Measurements from ENCODE around the gene TEX22.
A peak's percentile ranks its signal among the peaks of the same experiment; 100 is the strongest.

The TEX22 gene

DNA sequence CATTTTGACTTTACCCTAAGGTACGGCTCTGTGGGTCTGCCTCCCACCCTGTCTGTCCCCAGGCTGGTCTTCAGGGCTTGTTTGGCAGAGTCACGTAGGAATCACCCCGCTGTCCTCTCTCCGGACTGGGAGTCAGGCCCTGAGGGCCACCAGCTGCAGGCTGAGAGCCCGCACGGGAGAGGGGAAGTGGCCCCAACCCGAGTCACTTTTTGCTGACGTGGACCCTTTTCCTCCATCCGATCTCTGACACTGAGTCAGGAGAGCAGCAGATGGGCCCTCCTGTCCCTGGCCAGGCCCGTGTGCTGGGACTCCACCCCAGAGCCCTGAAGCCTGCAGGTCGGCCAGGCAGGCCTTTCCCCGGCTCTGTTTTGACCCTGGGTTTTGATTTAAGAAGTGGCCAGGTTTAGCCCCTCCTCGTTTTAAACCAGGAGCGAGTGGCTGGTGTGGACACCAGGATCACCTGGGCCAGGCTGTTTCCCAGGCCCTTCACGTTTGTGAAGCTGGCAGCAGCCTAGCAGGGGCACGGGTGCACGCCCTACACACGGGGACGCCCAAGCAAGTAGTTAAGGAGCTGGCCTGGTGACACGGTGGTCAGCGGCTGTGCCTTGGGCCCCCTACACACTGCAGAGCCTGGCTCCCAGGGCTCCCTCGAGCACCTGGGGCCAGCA, 12.5 kb upstream of the TEX22 start:
- DNase-seq, result peak; percentile 19

DNA sequence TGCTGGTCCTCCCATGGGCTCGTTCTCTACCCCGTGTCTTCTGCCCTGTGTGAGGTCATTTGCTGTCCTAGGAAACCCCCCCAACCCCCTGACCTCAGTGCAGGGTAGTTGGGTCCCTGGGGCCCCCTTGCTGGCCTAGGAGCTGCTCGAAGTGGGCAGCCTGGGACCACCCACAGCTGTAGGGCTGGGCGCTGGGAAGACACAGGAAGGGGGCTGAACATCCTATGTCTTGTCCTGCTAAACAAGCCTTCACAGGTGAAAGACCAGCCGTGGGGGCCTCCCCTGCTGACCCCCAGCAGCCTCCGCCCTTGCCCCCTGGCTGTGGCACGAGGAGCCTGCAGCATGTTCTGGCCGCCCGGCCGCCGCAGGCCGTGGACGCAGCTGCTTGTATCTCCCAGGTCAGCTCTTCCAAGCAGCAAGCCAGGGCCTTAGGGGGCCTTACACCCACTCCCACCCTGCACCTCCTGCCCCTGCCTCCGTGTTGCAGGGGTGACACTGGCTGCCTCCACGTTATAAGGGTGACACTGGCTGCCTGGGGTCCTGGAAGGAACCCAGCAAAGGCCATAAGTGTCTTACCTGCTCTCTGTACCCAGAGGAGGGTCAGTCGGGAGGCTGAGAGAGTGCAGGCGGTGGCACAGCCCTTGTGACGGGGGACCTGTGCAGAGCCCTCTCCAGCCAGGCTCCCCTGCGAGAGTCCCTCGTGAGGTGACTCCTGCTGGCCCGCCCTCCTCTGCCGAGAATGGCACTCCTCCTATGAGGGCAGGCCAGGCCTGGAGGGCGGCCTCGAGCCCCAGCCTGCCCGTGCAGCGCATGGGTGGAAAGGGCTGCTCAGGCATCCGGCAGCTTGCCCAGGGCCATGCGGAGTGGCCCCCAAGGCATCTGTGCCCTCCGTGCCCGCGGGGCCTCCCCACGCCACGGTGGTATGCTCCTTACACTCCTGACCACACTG, 11.5 kb upstream of the TEX22 start:
- DNase-seq, result peak; percentile 18

DNA sequence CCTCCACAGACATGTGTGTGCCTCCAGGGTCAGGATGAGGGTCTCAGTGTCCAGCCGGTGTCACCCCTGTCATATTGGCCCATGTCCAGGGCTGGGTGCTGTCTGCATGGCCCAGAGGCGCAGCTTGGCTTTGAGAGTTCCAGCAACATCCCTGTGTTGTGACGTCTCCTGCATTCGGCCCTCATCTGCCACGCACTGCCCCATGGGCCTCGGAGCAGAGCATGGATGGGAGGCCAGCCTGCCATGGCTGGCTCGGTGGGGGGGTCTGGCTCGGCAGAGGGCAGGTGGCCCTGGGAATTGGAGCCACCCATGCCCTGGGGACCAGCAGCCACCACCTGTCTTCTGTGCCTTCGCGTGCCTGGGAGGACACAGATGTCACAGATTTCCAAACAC, 10.8 kb upstream of the TEX22 start:
- peak; percentile 21 for DNase-seq

DNA sequence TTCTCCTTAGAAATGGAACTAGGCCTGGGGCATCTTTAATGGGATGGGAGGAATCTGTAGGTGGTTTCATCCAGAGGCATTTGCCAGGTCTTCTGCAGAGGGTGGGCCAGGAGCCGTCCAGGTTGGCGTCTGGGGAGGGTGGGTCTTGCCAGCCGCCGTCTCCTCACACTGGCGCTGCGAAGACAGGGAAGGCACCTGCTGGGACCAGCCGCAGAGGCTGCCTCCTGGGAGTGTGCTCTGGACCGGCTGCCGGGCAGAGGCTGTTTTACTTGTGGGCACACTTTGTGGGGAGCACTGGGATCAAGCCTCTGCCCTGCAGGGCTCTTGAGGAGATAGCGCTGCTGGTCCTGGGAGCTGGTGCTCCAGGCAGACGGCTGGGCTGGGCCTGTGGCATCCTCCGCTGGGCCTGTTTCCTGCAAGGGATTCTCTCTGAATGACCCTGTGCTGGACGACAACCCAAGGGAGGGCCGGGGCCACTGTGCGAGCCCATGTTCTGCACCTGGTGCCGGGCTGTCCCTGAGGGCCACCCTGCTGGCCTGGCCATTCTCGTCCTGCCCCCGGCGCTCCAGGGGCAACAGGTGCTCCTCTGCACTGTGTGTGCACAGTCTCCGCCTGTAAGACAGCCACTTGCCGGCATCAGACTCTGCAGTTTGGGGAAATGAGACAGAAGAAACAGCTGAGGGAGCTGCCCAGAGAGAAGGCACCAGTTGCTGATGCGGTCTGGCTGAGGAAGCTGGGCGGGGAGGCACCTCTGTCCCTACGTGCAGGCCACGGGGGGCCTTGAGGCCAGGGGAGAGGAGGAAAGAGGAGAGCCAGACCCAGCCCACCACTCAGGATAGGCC, 10.0 kb upstream of the TEX22 start:
- no peak for DNase-seq

DNA sequence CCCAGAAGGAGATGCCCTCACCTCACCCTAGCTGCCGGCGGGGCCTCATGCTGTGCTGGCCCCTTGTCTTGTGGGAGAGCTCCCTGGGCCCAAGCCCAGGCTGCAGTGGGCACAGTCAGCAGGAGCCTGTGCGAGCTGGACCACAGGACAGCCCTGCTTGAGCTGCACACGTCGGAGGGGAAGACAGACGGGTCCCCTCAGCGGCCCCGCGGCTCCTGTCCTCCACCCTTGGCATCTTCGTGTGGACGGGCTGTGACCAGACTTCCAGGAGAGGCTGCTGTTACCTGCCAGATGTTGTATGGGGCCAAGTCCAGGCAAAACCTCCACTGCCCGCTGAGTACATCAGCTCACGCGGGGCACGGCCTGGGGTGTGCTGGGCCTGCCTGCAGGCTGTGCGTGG, 9.4 kb upstream of the TEX22 start:
- DNase-seq, result no peak

DNA sequence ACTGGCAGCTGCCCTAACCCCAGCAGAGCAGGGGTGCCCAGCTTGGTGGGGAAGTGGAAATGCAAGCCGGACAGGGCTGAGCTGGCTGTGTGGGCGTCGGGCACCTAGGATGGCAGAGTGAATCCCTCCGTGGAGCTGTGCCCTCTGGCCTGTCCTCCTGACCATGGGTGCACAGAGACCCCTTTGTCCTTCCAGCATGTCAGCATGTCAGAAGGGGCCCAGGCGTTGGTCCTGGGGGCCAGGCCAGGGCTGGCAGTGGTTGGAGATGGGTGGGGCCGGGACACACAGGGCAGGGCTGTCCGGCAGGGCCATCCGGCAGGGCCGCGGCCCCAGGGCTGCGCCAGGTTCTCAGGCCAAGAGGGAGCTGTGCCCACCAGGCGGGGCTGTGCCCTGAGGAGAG, 8.8 kb upstream of the TEX22 start:
- DNase-seq, result no peak

DNA sequence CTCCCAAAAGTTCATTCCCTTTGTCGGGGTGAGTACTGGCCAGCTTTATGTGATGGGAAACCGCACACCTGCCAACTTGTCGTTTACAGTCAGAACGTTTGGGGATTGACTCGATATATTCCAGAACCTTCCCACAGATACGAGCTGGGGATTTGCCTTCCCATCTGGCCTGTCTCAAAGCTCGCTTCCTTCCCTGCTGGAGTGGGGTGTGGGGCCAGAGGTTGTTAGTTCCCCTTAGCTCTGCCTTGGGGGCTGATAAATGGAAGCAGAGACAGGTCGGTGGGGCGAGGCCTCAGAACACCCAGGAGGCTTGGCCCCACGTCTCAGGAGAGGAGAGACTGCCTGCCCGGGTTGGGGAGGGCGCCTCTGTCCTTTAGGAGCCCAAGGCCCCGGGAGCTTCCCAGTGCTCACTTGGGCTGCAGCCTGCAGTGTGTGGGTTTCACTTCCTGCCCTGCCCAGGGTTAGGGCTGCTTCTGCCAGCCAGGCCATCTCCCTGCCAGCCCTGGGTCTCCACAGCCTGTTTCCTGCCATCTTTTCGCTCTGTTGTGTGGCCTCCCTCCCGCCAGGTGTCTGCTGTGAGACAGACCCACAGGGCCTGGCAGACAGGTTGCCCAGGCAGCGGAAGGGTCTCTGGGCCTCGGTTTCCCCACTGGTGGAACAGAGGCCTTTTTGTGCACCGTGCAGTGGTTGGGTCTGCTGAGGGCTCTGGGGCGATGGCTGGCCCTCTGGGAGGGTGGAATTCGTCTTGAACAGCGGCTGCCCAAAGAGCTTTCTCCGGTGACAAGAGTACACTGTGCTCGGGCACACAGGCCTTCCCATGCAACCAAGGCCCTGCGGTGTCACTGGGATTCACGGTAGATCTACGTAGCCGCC, 8.1 kb upstream of the TEX22 start:
- DNase-seq, result no peak

DNA sequence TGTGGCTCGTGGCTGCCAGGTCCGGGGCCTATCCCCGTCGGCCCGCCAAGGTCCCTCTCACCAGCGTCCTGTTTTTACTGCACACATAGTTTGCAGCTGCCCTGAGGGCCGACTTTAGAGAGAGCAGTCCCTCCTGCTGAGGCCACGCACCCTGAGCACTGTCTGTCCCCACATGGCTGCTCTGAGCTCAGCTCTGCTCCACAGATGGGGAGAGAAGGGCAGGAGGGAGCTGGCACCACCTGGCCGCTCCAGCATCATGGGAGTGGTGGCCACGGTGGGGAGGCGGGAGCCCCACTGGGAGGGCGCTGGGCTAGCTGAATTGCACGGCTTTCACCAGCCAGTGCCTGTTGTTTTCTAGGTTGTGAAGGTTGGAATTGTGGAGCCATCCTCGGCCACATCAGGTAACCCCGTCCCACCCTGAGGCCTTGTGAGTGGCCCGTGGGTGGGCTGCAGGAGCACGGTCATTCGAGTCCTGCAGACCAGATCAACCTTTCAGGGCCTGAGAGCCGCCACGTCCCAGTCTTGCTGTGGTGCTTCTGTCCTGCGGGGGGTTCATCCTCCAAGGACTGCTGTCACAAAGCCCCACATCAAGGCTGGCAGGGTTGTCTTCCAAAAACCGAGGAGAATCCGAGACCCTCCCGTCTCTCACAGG, 7.4 kb upstream of the TEX22 start:
- DNase-seq, result no peak

DNA sequence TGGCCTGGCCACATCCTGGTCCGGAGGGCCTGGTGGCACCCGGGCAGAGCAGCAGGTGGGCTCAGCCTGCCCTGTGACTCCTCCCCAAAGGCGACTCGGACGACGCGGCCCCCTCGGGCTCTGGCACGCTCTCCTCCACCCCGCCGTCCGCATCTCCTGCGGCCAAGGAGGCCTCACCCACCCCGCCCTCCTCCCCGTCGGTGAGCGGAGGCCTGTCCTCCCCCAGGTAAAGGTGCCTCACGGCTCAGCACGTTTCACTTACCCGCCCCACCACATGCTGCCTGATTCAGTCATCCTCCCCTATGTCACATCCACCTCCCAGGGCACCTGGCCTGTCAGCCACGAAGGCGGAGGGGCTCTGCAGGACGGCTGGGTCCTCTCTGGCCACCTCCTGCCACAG, 6.8 kb upstream of the TEX22 start:
- no peak for DNase-seq

DNA sequence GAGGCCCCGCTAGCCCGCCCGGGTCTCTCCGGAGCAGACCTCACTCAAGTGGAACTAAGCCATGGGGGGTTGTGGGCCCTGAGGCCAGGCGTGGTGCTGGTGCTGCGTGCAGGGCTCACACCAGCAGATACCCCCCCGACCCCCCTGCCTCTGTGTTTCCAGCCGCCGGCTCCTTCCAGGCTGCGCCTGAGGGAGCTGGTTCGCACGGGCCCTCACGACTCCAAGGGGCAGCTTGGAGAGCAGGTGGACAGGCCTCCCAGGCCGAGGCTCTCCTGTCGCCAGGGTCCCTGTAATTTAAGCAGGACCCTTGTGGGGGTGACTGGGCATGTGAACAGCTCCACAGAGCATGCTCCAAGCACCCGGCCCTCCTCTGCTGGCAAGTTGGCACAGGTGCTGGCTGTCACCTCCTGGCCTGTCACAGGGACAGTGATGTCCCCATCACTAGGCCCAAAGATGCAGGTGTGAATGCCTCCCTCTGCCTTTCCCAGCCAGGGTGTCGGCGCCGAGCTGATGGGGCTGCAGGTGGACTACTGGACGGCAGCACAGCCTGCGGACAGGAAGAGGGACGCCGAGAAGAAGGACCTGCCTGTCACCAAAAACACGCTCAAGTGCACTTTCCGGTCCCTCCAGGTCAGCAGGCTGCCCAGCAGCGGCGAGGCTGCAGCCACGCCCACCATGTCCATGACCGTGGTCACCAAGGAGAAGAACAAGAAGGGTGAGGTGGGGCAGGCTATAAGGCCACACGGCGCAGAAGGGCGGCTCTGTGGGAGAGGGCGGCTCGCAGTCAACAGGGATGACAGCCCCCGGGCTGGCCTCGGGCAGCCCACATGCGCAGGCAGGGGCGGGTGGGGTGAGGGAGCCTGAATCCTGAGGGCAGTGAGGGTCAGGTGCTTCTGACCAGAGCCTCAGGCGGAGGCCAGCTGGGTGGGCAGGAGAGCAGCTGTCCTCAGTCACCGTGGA, 5.9 kb upstream of the TEX22 start:
- DNase-seq, result no peak

DNA sequence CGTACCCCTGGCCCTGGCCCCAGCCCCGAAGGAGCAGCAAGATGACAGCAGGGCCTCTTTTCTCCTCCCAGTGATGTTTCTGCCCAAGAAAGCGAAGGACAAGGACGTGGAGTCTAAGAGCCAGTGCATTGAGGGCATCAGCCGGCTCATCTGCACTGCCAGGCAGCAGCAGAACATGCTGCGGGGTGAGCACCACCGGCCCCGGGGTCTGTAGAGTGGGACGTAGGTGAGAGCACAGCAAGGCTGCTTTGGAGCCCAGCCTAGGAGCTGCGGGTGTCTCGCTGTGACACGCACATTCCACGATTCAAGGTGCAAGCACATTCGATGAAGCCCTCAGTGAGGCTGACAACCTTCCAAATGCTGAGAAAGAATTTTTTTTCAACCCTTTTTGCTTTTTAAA, 5.2 kb upstream of the TEX22 start:
- DNase-seq, result no peak

DNA sequence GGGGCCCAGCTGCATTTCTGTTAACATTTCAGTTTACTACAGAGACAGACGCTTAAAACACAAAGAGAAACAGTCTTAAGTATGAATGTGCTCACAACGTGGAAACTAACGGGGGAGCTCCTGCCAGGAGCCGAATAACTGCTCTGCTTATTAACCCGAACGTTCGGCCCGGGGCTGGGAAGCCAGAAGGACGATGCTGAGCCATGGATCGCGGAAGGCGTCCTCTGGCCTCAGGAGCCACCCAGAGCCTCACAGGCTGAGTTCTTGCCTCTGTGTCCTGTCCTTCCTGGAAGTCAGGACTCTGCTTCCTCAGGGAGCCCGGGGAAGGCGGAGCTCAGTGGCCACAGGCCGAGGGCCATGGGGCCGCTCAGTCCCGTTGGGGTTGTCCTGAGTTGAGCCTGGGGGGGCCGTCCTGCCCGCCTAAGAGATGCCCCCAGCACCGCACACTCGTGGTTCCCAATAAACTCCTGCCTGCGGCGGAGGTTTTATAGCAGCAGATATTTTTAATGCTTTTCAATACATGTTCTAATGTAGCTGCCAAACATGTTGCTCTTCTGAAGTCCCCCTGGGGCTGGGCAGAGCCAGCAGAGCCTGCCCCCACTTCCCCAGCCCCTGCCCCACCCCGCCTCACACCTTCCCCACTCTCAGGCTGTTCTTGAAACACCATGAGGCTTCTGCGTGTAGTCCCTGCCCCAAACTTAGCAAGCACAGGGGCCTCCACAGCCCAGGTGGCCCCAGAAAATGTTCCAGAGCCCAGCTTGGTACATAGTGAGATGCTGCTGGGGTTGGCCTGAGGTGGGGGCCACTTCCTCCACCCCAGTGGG, 3.4 kb upstream of the TEX22 start:
- peak; percentile 19 for DNase-seq

DNA sequence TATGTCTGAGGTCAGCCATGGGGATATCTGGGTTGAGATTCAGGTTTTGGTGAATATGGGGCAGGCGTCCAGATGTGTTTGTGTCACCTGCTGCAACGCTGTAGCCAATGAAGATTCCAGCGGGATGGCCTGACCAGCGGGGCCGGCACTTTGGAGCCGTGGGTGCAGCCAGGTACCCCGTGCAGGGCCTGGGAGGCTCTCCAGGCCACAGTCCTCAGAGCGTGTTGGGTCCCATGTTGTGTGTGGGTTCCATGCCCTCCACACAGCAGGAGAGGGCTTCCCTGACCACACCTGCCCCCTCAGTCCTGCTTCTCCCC, 2.8 kb upstream of the TEX22 start:
- no peak for DNase-seq

DNA sequence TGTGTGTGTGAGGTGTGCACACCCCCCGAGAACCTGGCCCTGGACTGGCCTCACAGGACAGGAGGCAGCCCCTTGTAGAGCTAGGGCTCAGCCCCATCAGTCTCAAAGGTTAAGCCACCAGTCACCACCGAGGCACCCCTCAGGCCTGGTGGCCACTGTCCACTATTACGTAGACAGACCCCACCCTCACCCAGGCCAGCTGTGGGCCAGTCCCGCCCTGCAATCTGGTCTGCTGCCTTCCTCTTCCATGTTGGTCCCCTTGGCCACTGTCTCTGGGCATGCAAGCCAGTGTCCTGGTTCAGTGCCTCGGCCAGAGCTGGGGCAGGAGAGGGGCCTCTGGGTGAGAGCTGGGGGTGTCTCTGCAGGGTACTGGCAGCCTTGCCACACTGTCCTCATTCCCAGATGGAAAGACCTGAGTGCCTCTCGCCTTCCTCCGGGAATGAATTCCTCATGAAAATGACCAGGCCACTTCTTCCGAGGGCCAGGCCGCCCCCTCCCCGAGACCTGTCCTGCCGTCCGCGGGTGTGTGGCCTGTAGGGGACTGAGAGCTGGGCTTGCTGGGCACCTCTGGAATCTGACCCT, 897 bp upstream of the TEX22 start:
- no peak for DNase-seq

DNA sequence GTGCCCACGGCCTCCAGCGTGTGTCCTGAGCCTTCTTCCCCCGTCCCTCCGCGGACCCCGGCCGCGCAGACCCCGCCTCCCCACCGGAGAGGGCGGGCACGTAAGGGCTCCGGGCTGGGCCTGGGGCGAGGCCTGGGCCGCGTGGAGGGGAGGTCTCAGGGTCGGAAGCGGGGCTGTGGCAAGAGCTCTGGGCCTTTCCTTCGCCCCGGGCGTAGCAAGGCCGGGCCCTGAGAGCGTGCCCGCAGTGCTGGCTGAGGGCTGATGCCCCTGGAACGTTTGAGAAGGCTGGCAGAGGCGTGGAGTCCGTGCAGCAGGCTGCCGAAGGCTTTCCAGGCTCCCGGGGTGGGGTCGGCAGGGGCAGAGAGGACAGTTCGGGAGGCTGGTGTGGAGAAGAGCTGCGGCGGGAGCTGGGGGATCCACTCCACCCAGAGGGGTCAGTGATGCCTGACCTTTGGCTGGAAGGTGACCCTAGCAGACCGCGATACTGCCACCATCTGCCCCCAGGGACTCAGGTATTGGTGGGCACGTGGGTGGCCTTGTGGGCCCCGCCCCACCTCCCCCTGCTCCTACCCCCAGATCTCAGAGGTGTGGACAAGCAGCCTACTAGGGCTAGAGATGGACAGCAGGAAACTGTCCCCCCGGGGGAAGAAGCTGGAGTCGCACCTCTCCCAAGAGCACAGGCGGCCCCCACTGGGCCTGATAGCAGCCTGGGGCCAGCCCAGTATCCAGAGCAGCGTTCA, 558 bp downstream of the TEX22 start:
- DNase-seq, result no peak

DNA sequence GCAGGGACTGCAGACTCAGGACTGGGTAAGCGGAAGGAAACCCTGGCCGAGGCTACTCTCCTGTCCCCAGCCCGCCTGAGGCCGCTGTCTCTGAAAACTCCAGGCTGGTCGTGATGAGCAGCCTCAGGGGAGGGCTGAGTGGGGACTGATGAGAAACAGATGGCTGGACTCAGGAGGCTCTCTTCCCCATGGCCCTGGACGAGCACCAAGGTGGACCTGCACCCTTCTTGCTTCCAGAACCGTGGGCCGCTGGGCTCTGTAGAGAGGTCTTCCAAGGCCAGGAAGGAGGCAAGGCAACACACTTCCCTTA, 1.1 kb downstream of the TEX22 start:
- no peak for DNase-seq

DNA sequence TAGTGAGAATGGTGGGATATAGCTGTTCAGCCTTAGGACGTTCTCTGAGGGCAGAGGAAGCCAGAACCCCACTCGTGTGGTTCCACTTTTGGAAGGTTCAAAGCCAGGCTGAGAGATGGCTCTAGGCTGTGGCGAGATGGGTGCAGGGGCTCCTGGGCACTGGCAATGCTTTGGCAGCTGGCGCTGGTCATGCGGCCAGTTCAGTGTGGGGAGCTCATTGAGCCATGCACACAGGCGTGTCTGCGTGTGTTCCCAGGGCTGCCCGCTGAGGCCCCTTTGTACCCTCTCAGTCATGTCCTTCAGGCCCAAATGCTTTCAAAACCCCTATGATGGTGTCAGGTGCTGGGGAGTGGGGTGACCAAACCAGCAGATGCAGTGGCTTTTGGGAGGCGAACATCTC, 1.7 kb downstream of the TEX22 start:
- no peak for DNase-seq

DNA sequence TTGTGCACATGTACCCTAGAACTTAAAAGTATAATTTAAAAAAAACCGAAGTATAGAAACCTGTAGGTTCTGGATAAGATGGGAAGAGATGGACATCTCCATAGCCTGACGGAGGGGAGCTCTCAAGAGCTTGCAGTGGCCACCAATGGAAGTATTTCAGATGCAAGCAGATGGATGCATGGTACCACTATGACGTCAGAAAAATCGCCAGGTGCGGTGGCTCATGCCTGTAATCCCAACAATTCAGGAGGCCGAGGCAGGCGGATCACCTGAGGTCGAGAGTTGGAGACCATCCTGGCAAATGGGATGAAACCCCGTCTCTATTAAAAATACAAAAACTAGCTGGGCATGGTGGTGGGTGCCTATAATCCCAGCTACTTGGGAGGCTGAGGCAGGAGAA, 3.4 kb downstream of the TEX22 start:
- DNase-seq, result no peak

DNA sequence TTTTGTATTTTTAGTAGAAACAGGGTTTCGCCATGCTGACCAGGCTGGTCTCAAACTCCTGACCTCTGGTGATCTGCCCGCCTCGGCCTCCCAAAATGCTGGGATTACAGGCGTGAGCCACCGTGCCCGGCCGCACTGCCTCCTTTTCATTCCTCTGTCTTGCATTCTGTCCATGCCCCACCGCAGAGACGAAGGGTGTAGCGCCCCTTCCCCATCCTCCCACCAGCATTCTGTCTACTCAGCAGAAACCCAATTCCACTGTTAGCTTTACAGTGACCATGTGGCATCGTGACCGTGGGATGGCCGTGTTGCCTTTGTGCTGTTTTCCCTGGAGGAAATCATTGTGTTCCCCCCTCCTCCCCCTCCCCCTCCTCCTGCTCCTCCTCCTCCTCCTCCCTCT, 10.3 kb downstream of the TEX22 start:
- no peak for DNase-seq
